Measurements from ENCODE around the gene NSG1. TPM values are rescaled to one million over a fixed set of nuclear protein-coding genes. Genes with fewer than 3 reads are reported as not detected.

The NSG1 gene
- total RNA-seq, 1 experiment from 2014 or later: 8.9 TPM

DNA sequence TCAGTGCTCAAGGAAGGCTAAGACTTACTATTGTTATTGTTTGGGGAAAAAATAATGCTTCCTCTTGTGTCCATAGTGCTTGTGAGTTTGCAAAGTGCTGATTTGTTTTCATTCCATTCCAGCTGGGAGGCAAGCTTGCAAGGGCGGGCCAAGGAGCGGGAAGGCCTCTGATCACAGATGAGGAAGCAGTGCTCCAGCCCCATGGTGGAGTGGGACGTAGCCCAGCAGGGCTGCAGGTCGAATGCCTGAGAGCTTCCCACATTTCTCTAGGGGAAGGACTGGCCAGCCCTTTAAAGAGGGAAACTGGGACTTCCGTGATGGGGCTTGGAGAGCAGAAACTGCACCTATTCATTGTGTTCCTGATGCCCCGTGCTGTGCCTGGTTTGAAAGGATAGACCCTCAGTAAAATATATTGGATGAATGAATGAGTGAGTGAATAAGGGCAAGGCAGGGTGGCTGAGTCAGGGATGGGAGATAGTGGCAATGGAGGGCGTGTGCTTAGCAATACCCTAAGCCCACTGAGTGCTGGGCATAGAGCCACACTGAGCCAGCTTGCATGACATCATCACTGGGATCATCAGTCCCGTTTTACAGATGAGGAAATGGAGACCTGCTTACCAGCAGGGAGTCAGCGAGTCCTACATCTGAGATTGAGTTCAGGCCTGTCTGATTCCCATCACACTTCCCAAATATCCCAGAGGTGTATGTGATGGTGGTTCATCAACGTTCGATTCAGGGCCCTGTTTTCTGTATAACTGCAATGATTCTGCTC lies 17.9 kb upstream of the NSG1 start:
- no peak for DNase-seq (ENCODE audit: low spot score)

GRCh38 chr4:4374388-4375098 lies 12.4 kb upstream of the NSG1 start:
- no peak for DNase-seq (ENCODE audit: low spot score)

DNA sequence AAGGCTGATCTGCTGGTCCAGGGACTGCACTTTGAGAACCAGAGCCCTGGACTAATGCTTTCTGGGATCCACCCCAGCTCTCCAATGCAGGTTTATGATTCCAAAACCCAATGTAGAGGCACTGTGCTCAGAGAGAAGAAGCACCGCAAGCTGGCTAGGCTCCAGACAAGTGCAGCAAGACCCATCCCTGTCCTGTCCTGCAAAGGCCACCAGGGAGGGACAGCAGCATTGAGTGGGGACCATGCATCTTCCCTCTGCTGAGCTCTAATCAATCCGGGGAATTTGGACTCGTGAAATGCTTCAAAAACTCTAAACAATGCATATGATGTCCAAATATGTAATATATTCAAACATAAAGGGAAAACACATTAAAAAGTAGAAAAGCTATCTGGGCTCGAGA lies 10.8 kb upstream of the NSG1 start:
- no peak for DNase-seq (ENCODE audit: low spot score)

GRCh38 chr4:4377191-4377590 lies 9.7 kb upstream of the NSG1 start:
- DNase-seq (ENCODE audit: low spot score): no peak

- no peak for DNase-seq (ENCODE audit: low spot score)
Measured at GRCh38 chr4:4377732-4378460, 9.0 kb upstream of the NSG1 start.

DNA sequence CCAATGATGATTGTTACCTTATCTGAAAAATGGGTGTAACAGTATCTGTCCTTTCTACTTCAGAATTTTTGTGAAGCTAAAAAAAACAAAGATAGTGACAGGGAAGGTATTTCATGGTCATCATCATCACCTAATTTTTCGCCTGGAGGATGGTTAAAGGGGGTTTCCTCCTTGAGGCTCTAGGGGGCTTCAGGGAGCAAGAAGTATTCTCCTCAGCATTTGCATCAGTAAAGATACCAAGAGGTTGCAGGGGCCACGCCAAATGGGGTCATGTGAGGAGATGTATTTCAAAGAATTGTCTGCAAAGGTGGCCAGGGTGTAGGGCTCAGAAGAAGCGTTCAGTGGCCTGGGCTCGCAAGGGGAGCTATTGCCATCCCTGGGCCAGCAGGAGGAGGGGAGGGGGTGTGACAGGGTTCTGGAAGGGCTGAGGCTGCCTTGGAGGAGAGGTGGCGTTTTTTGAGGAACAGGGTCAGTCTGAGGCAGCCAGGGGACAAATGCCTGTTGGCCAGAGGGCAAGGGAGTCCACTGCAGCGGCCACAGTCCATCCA lies 7.3 kb upstream of the NSG1 start:
- no peak for DNase-seq (ENCODE audit: low spot score)

DNA sequence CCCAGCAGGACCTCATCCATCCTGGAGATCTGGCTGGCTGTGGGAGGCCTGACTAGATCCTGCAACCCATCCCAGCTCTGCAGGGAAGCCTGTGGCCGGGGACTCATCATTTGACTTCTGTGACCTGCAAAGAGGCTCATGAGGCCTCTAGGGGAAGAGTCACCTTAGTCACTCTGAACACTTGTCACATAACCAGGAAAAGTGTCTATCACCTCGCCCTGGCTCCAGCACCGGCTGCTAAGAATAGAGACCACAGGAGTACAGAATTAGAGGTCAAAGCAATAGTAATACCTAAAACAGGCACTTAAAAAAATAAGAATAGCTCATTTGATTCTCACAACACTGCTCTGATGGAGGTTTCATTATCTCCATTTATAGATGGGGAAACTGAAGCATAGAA lies 3.8 kb upstream of the NSG1 start:
- DNase-seq (ENCODE audit: low spot score): no peak

- peak; percentile 39 for DNase-seq (ENCODE audit: low spot score)
Measured at GRCh38 chr4:4384837-4385236, 2.1 kb upstream of the NSG1 start.

DNA sequence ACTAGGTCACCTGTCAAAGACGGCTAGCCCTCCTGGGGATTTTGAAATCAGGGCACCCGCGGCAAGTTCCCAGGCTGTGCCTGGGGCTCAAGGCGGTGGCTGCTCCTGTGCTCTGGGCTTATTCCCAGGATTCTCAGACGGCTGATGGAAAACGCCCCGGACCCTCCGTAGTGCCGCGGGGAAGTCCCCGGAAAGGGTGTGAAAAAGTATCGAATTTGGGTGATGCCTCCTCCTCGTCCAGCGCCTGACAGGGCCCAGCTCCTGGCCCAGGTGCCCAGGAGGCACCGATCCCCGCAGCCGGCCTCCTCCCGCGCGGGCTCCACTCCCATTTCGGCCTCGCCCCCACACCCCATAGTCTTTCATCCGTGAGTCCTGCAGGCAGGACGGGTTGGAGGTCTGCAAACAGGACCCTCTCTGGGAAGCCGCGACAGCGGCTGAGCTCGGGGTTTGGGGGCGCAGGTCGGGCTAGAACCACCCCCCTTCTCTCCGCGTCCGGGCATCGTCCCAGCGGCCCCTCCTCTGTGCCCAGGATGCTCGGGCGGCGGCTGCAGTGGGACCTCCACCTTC lies 1.1 kb upstream of the NSG1 start:
- DNase-seq (ENCODE audit: low spot score): no peak

GRCh38 chr4:4386296-4386735 lies 586 bp upstream of the NSG1 start:
- DNase-seq (ENCODE audit: low spot score): no peak

DNA sequence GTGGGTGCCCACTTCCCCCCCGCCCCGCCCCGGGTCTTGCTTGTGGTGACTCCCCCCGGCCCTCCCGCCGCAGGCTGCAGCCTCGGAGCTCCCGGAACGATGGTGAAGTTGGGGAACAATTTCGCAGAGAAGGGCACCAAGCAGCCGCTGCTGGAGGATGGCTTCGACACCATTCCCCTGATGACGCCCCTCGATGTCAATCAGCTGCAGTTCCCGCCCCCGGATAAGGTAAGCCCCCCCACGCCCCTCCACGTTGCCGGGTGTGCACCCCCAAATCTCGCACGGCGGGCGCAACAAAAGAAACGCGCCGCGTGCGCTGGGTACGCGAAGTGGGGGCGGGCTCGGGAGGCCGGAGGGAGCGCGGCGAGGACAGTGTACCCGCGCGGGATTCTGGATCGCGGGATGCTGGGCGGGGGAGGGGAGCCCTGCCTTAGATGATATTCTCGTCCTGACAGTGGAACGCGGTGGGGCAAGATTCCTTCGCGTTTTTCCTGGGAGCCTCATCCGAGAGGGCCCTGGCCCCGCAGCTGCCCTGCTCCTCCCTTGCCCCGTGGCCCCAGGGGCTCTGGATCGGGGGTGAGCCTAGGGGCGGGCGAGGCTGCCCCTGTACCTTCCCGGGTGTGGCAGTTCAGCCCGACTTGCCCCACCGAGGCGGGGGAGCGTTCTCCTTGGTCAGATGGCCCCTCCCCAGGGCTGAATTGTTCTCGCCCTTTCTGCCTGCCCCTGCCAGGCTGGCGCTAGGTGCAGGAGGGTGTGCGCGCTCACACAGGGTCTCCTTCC lies 819 bp downstream of the NSG1 start:
- no peak for DNase-seq (ENCODE audit: low spot score)

DNA sequence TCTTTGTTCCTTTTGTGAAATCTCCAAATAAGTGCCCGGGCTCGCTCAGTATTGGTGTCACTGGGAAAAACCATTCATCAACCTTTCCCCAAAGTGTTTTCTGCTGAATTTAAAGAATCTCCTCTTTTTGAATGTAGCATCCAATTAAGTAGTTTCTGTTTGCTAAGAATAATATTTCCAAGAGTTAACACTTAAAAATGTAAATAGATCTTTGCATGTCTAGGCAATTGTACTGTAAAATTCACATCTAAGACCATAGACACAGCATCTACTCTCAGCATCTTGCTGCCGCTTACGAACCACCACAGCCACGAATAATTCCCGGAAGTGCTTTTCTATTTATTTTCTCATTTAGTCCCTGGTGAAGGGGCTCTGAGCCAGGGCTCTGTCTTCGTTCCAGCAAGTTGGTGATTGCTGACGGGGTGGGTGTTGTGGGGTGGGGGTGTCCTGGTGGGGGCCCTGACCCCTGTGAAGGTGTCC lies 1.4 kb downstream of the NSG1 start:
- no peak for DNase-seq (ENCODE audit: low spot score)

DNA sequence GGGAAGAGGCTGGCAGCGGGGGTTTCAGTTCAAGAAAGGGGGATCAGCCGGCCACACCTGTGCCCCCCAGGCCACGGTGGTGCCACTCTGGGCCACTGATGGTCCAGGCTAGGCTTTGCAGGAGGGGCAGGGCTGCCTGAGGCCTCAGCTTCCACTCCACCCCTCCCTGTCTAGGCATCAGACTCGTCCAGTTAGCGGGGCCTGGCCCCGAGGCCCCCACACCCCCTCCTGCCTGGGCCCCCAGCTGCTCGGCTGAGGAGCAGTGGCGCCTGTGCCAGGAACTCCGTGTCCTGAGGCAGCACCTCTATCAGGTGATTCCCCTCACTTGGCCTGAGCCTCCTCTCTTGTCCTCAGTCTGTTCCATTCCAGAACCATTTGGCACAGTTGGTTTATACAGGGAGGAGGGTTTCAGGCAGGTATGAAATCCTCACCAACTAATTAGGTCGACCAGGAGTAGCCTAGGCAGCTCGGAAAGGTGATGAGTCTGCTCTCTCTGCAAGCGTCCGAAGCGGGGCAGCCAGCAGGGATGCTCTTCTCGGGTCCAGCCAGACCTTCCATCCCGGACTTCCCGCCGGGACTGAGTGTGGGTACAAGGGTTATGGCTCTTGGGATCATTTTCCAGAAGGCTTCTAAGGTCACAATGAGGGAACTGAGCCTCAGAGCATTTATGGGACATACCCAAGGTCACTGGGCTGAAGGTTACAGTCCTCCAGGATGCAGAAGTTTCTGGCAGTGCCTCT lies 2.1 kb downstream of the NSG1 start:
- no peak for DNase-seq (ENCODE audit: low spot score)

GRCh38 chr4:4390046-4390445 lies 3.1 kb downstream of the NSG1 start:
- no peak for DNase-seq (ENCODE audit: low spot score)

- no peak for DNase-seq (ENCODE audit: low spot score)
Measured at GRCh38 chr4:4390515-4391240, 3.8 kb downstream of the NSG1 start.

DNA sequence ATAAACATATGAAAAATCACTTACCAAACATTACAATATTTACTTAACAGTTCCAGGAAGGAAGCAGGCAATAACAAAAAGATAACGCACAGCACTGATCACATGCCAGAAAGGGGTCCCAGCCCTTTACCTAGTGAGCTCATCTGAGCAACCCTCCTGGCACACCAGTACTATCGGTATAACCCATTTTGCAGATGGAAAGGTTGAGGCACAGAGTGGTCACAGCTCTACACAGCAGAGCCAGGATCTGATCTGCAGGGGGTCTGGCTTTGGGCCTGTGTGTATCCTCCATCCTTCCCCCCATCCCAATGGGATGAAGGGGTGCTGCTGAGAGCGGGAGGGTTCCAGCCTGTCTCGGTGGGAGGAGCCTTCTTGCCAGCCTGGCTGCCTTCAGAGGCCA lies 5.0 kb downstream of the NSG1 start:
- DNase-seq (ENCODE audit: low spot score): no peak

DNA sequence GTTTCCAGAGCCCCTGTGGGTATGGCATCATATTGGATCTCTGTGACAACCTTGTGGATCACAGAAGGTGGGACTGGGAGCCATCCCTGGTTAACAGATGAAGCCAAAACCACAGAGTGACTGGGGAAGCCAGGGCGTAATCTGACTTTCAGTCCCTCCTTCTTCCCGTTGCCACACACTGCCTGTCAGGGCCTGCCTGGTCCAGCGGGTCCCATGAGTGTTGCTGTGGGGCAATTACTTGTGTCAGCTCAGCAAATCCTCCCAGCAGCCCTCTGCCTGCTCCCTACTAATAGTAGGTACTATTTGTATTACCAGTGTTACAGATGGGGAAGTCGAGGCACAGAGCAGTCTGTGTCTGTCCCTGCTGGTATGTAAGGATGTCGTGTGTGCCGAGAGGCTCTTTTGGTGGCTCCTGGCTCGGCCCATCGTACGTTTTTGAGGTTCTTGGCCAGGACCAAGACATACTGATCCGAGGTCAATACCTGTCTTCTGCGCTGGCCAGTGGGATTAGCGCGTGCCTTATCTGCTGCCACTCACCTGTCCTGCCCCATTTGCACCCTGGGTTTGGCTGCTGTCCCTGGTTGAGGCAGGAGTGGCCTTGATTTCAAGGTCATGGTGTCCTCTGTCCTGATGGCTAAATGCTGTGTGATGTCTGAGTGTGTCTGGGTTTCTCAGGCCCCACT lies 5.7 kb downstream of the NSG1 start:
- no peak for DNase-seq (ENCODE audit: low spot score)

GRCh38 chr4:4394644-4395043 lies 7.7 kb downstream of the NSG1 start:
- peak; percentile 50 for DNase-seq (ENCODE audit: low spot score)

DNA sequence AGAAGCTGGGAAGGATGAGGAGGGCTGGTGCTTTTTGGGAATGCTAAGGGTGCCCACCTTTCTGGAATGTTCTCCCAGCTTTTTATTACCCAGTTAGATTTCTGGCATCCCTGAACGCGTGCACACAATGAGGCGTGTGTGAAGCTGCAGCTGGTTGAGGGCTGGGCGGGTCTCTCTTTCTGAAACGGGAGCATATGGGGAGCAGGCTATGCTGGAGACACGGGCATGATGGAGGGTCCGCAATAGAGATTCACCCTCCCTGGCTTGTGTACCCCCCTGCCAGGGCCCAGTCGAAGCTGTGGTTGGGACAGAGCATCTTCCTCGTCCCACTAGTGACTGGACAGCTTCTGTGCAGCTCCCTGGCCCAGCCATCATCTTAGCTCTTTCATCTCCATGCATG lies 8.5 kb downstream of the NSG1 start:
- DNase-seq (ENCODE audit: low spot score): no peak

All from H4 (cell line).